ENCODE measurements around the gene OXSM.

Gene OXSM

DNA sequence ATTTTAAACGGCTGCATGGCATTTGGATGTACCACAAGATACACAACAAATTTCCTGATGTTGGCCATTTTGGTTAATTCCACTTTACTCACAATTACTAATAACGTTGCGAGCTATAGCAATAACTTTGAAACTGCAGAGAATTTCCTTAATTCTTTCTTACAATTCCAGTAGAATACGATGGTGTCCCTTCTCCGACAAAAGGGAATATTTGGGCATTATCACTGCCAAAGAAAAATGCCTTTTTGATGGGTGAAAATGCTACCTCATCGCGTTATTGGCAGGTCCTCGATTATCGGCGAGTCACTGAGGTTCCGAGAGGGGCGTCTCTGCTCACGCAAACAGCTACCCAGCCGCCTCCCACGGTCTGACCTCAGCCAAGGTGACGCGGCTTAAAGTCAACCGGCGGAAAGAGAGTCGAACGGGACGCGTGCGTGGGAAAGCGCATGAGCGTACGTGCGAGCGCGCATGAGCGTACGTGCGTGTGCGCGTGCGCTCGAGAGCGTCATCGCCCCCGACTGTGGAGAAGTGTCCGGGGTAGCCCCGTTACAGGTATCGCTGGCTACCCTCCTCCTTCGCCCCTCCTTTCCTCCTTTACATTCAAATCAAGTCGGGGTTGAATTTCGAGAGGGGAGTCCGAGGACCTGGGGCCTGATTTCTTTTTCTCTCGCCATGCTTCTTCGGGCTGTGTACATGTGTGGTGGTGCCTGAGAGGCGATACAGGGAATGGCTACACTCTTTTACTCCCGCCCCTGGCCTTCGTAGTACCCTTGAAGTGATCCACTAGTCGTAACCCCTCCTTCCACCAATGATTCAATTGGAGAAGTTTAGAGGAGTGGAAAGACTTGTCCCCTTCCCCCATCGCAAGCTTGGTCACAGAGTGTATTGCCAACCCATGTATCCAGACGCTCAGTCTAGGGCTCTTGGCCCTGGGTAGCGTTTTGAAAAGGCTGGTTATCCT lies at the start of gene OXSM:
TSS of gene OXSM (plus strand) at position 495 of the 961 bp plus-strand sequence. CDS start 931 bp downstream, outside the sequence.
- Histone ChIP-seq H3K9me2 (ENCODE audit: low read depth, low read length) (no peaks in the 10 kb centered on the region), H3K9ac (ENCODE audit: low read length) (peak within 1 kb of the TSS; percentile 91), H3K4me1 (ENCODE audit: insufficient read depth, low read length, severe bottlenecking) (peaks cover 52% of the 10 kb centered on the region), H3F3A (ENCODE audit: insufficient read depth, low read length) (no peaks in the 10 kb centered on the region), H4K20me1 (ENCODE audit: insufficient read depth, low read length) (no peaks in the 10 kb centered on the region), H3K4me3 (ENCODE audit: low read depth, low read length, poor library complexity, severe bottlenecking) (peak within 1 kb of the TSS; percentile 85), H3K27ac (ENCODE audit: low read depth, low read length, poor library complexity, severe bottlenecking) (peak within 1 kb of the TSS; percentile 84), H3K79me2 (ENCODE audit: insufficient read depth, low read length) (peaks cover 10% of the 10 kb centered on the region; the same call in 1 of the 2 replicates), H3K9me3 (ENCODE audit: low read length) (no peaks in the 10 kb centered on the region), H3K4me2 (ENCODE audit: low read length) (peak within 1 kb of the TSS; percentile 84), H3K36me3 (ENCODE audit: insufficient read depth, low read length) (peaks cover 8% of the 10 kb centered on the region; the same call in 1 of the 2 replicates), H3K27me3 (ENCODE audit: insufficient read depth, low read length) (no peaks in the 10 kb centered on the region), H2AFZ (ENCODE audit: low read length) (no peak within 1 kb of the TSS)
- TF ChIP-seq, protein P1, sequence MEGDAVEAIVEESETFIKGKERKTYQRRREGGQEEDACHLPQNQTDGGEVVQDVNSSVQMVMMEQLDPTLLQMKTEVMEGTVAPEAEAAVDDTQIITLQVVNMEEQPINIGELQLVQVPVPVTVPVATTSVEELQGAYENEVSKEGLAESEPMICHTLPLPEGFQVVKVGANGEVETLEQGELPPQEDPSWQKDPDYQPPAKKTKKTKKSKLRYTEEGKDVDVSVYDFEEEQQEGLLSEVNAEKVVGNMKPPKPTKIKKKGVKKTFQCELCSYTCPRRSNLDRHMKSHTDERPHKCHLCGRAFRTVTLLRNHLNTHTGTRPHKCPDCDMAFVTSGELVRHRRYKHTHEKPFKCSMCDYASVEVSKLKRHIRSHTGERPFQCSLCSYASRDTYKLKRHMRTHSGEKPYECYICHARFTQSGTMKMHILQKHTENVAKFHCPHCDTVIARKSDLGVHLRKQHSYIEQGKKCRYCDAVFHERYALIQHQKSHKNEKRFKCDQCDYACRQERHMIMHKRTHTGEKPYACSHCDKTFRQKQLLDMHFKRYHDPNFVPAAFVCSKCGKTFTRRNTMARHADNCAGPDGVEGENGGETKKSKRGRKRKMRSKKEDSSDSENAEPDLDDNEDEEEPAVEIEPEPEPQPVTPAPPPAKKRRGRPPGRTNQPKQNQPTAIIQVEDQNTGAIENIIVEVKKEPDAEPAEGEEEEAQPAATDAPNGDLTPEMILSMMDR (IDR thresholded peaks at IDR 0.05; ENCODE audit: low read length): no peak
- no peak for TF ChIP-seq EZH2 (IDR thresholded peaks at IDR 0.05; ENCODE audit: borderline replicate concordance, low read length)

DNA sequence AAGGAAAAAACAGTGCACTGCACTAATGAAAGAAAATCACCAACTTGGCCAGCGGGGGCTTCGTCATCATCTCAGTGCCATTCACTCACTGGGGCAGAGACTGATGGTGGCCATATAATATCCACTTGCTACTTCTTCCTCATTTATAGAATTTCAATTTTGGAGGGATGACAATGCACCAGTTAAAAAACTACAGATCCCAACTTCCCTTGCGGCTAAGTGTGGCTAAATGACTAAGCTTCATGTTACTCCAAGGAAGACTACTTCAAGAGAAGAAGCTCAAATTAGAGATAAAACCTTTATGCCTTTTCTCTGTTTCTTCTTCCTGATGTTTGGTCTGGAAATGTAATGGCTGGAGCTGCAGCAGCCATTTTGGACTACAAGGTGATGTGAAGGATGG lies 45.4 kb upstream of the OXSM start:
- no peak overlapping the region for H3K4me2 ChIP-seq (ENCODE audit: low read length)
- no peaks in the 10 kb centered on the region for H3K27me3 ChIP-seq (ENCODE audit: insufficient read depth, low read length)
- no peaks in the 10 kb centered on the region for H3K4me1 ChIP-seq (ENCODE audit: insufficient read depth, low read length, severe bottlenecking)
- H3F3A ChIP-seq (ENCODE audit: insufficient read depth, low read length): no peaks in the 10 kb centered on the region
- no peaks in the 10 kb centered on the region for H4K20me1 ChIP-seq (ENCODE audit: insufficient read depth, low read length)
- no peak overlapping the region for H3K27ac ChIP-seq (ENCODE audit: low read depth, low read length, poor library complexity, severe bottlenecking)
- peaks cover 72% of the 10 kb centered on the region for H3K36me3 ChIP-seq (ENCODE audit: insufficient read depth, low read length)
- H3K9me2 ChIP-seq (ENCODE audit: low read depth, low read length): no peaks in the 10 kb centered on the region
- no peaks in the 10 kb centered on the region for H3K9me3 ChIP-seq (ENCODE audit: low read length)
- H3K79me2 ChIP-seq (ENCODE audit: insufficient read depth, low read length): no peaks in the 10 kb centered on the region
- no peak overlapping the region for H3K4me3 ChIP-seq (ENCODE audit: low read depth, low read length, poor library complexity, severe bottlenecking)
- no peak overlapping the region for H2AFZ ChIP-seq (ENCODE audit: low read length)
- H3K9ac ChIP-seq (ENCODE audit: low read length): no peak overlapping the region
- TF ChIP-seq, protein P1 (IDR thresholded peaks at IDR 0.05; ENCODE audit: low read length): no peak
- no peak for TF ChIP-seq EZH2 (IDR thresholded peaks at IDR 0.05; ENCODE audit: borderline replicate concordance, low read length)

DNA sequence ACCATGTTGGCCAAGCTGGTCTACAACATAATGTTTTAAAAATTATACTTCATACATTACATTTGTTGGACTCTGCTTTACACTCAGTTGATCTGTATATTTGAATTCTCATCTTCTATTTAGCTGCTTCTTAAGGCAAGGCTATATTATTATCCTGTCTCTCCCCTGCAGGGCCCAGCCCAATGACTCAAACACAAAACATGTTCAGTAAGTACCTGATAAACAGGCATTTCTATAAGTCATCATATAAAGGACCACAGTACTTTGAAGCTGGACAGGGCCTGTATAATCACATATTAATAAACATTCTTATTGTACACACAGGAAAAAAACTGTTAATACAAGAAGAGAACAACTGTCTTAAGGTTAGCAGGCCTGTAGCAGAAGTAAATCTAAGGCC lies 42.9 kb upstream of the OXSM start:
- H3F3A ChIP-seq (ENCODE audit: insufficient read depth, low read length): no peaks in the 10 kb centered on the region
- H3K4me2 ChIP-seq (ENCODE audit: low read length): no peak overlapping the region
- no peaks in the 10 kb centered on the region for H3K79me2 ChIP-seq (ENCODE audit: insufficient read depth, low read length)
- no peak overlapping the region for H3K27ac ChIP-seq (ENCODE audit: low read depth, low read length, poor library complexity, severe bottlenecking)
- H3K9ac ChIP-seq (ENCODE audit: low read length): no peak overlapping the region
- TF ChIP-seq, protein P1 (IDR thresholded peaks at IDR 0.05; ENCODE audit: low read length): no peak
- TF ChIP-seq EZH2 (IDR thresholded peaks at IDR 0.05; ENCODE audit: borderline replicate concordance, low read length): no peak
- H3K27me3 ChIP-seq (ENCODE audit: insufficient read depth, low read length): no peaks in the 10 kb centered on the region
- no peak overlapping the region for H2AFZ ChIP-seq (ENCODE audit: low read length)
- H3K9me3 ChIP-seq (ENCODE audit: low read length): no peaks in the 10 kb centered on the region
- no peaks in the 10 kb centered on the region for H4K20me1 ChIP-seq (ENCODE audit: insufficient read depth, low read length)
- peaks cover 90% of the 10 kb centered on the region for H3K36me3 ChIP-seq (ENCODE audit: insufficient read depth, low read length)
- no peaks in the 10 kb centered on the region for H3K4me1 ChIP-seq (ENCODE audit: insufficient read depth, low read length, severe bottlenecking)
- H3K4me3 ChIP-seq (ENCODE audit: low read depth, low read length, poor library complexity, severe bottlenecking): no peak overlapping the region
- H3K9me2 ChIP-seq (ENCODE audit: low read depth, low read length): no peaks in the 10 kb centered on the region
